ENCODE data around the gene SYNE1.

The SYNE1 gene

DNA sequence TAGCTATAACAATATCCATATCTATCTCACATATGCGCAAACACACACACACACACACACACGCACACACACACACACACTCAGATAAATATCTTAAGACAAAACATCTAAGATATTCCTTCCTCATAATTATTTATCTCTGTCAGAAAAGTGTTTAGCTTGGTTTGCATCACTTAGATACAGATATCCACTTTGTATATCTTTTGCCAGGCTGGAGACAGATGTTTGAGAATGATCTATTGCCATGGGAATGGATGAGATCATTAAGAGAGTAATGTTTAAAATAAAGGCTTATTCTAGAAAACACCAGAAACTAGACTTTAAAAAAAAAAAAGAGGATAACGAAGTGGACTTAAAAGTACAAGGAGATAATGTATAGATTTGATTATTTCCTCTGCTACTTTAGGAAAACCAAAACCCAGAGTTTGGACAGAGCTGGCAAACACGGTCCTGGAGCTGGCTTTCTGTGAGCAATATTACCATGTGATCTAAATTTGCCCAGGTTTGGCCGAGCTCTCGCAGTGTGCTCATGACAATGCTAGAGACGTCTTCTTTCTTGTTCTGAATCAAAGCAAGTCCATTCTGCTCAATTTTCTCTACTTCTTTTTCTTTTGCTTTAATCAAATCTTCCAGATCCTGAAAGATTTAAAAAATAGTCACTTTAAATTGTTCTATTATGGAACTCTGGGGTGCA, 411.8 kb downstream of the SYNE1 start:
- FAIRE-seq = peak; percentile 33

DNA sequence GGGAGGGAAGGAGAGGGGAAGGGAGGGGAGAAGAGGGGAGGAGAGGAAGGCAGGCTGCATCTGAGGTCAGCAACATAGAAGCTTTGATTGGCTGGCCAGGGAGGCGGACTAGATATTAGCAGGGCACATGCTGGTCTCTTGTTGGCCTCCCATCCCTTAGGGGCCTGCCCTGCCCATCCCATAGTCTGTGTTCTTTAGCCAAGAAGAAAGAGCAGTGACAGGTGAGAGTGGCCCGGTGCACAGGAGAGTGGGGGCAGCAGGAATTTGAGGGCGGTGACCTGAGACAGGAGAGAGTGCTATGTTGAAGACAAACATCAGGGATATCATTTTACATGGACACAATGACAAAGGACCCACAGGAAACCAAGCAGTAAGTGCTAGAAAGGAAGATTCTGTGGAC, 413.5 kb downstream of the SYNE1 start:
- FAIRE-seq = no peak

DNA sequence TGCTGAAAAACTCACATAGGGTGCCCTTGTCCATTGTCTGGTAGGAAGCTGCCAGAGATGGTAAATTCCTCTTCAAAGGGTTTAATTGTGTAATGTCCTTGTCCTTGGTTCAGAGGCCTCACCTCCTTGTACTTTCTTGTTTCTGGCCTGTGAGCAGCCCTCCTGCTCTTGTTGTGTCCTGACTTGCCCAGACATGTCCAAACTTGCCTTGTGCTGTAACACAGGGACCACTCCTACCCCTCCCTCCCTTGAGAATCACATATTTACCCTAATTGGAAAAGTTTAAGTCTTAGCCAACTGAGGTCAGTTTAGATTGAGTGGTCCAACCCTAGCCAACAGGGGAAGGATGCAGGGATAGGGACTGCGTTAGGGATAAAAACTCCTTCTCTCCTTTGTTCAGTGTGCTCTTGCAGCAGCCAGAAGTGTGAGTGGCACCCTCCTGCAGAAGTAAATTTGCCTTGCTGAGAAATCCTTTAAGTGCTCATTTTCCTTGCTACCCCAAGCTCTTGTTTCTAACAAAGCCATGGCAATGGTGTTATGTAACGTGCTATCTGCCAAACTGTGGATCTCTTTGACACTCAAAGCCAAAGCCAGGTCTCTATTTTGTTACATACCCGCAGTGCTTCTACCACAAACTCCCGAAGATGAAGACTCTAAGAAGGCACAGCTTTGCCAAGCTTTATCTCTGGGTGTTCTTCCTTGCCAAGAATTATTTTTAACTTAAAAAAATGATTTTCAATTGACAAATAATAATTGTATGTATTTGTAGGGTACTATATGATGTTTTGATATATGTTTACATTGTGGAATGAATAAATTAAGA, 415.1 kb downstream of the SYNE1 start:
- no peak for FAIRE-seq

DNA sequence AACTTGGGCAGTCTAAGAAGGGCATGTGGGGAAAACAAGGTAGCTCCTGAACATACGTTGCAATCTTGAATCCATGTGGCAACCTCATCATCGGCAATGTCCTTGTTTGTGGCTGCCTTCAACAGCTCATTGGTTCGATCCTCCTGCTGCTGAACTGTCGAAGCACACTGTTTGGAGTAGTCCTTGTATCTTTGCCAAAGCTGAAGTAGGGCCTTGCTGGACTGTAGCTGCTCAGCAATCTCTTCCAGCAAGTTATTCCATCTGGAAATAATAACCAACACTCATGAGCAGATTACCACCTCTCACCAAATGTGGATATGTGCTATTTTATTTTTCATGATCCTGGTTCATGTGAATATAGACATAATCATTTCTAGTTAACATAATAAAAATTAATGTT, 416.4 kb downstream of the SYNE1 start:
- no peak for FAIRE-seq

DNA sequence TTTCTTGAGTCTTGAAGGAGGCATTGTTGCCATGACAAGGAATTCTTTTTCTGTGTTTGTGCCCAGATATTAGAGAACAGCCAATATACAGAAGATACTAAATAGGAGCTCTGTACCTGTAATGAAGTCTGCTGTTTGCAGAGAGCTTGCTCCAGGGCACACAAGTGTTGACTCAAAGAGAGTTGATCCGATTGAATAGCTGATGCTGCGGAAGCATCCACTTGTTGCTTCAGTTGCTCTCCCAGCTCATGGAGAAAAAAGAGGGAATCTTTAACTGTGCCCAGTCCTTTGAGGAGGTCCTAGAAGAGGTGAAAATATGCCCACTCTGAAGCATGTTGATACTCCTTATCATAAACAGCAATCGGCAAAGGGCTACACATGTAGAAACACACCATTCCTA, 418.3 kb downstream of the SYNE1 start:
- FAIRE-seq = no peak

DNA sequence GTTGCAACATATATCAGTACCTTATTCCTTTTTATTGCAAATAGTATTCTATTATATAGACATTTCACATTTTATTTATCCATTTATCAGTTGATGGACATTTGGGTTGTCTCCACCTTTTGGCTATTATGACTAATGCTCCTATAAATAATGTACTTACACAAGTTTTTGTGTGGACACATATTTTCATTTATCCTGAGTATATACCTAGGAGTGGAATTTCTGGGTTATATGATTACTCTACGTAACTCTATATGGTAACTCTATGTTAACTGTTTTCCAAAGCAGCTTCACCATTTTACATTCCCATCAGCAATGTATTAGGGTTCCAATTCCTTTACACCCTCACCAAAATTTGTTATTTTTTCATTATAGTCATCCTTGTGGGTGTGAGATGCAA, 424.7 kb downstream of the SYNE1 start:
- no peak for FAIRE-seq

DNA sequence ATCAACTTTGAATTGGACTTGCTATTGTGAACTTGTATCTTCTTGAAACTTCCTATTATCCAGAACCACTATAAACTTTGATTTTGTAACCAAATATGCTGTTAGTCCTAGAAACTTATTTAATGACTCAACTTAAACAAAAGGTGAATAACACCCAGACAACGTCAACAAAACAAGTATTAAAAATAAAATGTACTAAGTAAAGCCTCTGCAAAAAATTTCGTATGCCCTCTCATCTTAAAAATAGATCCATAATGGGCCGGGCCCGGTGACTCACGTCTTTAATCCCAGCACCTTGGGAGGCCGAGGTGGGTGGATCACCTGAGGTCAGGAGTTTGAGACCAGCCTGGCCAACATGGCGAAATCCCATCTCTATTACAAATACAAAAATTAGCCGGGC, 428.0 kb downstream of the SYNE1 start:
- FAIRE-seq = no peak

DNA sequence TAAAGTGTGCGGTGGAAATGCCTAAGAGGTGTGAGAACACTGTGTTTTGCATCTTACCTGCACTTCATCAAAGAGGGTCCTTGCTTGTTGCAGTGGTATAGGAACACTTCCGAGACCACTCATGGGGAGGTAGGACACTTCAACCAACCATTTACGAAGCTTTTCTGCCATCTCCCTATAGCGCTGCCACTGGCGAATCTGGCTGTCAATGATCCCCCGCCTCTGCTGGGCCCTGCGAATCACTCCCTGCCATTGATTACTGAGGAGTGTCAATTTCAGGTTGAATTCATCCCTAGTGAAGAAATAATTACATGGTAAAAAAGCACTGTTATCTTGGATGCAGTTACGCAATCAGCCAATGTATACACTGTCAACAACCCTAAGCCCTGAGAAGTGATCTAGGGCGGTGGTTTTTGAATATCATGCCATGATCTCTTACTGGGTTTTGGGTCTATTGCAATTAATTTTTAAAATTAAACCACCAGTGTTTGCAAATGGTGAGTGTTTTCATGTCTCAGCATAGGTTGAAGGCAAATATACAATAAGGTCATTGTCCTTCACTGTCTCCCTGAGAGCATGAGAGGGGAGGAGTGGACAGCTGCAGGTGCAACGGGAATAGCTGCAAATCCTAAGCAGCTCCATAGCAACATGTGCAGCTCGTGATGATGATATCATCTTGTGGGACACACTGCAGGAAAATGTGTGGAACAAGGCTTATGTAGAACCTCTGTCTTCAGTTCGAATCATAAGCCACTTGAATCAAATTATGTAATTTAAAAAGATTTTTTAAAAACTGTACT, 429.0 kb downstream of the SYNE1 start:
- FAIRE-seq = peak; percentile 96

DNA sequence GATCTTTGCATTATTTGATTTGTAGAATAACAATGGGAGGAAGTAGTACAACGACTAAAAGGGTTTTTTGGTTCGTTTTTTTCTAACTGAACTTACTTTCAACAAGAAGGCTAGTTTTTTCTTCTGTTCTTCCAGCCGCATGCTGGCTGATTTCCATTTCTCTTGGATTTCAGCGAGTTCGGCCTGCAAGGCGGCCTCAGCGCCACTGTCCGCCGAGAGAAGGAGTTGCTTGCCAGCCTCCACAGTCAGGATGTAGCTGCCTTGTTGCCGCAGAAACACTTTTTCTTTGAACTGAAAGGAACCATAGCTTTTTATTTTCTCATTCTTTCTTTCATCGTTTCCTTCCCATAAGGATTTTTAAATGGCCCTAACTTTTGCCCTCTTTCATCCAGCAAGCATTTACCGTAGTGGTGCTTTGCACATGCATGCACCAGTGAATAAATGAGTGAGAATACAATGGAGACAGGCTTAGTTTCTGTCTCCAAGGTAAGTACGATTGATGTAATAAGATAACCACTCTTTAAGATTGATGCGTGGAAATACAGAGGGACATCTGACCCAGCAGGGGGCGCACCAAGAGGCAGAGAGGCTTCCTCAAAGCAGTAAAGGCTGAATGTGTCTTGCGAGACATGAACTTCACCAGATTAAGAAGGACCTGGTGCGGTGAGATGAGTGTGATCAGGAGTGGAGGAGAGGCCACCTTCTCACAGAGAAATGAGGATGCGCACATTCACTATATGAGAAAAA, 430.9 kb downstream of the SYNE1 start:
- no peak for FAIRE-seq

DNA sequence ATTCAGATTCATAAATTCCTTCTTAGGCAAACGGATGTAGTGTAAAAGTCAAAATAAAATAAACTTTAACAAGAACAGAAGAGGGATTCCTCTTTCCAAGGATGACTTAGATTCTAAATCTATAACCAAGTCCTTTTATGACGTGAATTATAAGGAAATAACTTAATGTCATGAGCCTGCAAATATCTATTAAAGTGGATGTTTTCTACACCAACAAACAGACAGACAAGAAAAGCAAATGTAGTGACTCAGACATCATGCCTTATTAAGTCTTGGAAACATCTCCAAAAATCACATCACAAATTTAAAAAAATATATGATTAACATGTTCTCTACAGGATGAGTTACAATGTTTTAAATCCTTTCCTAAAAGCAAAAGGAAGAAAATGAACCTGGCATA, 432.6 kb downstream of the SYNE1 start:
- FAIRE-seq = peak; percentile 96

DNA sequence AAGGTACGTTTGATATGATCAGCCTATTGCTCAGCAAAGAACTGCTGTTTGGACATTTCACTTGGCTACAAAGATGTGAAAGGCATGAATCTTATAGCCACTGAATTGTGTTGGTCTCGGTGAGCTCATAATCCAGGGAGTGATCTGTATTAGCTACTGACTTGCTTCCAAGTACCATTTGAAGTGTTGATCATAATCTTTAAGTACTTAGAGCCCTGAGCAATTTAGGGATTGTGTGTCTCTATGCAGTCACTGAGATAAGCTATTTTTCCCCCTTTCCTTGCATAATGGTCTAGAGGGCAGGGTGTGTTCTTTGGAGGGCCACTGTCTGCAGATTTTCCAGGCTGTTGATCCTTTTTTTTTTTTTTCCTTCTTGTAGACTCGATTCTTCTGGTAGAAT, 436.0 kb downstream of the SYNE1 start:
- peak; percentile 55 for FAIRE-seq

DNA sequence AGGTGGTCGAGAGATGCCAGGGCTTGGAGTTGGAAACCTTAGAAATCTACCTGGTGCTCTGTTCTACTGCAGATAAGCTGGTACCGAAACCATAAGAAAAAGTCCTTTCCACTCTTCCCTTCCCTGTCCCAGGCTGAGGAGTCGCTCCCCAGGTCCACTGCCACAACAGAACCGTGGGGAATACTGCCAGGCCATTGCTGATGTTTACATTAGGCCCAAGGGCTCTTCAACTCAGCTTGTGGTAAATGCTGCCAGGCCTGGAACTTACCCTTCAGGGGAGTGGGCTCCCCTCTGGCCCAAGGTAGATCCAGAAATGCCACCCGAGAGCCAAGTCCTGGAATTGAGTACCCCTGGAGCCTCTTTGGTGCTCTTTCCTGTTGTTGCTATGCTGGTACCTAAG, 441.3 kb downstream of the SYNE1 start:
- no peak for FAIRE-seq

DNA sequence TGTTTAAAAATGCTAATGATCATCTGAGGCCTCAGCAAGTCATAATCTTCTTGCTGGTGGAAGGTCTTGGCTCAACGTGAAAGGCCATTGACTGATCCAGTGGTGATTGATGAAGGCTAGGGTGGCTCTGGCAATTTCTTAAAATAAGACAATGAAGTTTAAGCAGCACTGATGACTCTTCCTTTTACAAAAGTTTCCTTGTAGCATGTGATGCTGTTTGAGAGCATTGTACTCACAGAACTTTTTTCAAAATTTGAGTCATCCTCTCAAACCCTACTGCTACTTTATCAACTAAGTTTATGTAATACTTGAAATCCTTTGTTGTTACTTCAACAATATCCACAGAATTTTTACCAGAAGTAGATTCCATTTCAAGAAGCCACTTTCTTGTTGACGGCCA, 447.4 kb downstream of the SYNE1 start:
- FAIRE-seq = no peak

DNA sequence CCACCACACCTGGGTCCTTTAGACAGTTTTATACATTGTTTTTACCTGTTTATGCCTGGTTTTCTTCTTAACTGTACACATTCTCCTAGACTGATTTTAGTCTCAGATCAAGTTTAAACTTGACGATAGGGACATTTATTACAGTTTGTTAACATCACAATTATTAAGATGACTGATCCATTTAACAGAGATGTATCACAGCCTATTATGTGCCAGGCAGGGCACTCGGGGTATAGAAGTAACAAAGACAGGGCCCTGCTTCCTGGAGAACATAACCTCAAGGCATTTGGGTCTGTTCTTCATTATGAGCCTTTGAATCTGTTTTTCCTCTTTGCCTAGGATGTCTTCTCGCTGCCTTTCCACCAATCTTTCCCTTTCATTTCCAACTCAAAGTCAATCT, 449.2 kb downstream of the SYNE1 start:
- FAIRE-seq = no peak

DNA sequence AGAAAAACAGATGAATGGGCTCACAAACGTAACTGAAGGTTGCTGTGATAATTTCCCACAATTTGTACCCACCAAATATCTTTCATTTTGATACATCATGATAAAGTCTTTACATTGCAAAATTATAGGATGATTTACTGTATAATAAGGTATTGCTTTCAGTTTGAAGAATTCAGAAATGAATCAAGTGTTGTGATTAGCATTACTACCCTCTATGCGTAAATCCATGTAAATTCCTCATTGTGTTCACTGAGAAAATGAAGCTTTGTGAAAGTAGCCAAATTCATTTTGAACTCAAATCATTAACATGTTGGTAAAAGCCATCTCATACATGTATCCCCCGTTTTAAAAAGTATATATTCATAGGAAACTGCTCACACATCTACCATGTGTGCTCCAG, 450.3 kb downstream of the SYNE1 start:
- no peak for FAIRE-seq

DNA sequence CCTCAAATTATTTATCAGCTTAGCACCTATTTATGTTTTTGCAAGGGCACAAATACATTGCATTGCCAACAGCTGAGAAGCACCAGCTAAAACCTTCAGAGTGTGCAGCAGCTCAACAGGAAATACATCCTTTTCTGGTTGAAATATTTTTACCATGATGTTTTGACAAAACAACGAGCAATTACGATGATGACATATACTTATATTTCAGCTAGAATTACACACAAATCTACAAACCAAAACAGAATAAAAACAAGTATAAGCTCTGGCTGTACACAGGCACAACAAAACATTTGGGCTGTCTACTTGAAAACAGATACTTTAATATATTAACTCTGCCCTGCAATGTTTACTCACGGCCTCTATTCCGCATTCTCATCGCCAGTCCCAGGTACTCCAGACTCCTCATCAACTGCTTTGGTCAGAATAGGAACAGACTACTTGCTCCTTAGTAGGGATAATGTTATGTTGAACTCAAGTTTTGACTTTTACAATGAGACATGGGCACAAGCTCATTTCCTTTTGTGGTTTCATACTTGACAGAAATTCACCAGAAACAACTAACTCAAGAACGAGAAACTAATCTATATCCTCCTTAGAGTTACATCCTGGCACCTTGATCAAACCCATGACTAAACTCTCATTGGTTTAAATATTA, 452.1 kb downstream of the SYNE1 start:
- peak; percentile 60 for FAIRE-seq

DNA sequence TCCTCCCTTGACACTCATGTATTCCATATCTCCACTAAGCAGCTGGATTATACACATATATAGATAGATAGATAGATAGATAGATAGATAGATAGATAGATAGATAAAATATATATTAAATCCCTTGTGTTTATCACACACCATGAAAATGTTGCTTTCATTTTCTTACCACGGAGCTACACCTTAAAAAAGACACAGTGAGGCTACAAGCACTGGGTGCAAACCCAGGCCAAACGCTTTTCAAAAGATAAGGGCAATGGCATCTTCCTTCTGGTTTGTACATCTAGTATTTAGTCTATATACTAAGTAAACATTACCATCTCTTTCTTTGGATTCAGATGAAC, 452.6 kb downstream of the SYNE1 start:
- FAIRE-seq = no peak

DNA sequence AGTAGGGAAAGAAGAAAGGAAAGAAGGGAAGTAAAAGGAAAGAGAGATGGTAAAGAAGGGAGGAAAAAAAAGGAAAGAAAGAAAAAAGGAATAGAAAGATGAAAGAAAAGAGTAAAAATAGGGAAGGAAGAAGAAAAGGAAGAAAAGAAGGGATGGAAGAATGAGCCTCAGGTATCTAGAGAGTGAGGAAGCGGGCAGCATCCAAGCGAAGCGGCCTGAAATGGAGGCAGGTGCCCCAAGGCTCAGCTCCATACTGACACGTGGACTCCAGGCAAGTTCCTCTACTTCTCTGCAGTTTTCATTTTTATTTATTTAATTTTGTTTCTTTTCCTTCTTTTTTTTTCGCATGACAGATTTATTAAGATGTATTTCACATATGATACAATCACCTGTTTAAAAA, 456.6 kb downstream of the SYNE1 start:
- no peak for FAIRE-seq

DNA sequence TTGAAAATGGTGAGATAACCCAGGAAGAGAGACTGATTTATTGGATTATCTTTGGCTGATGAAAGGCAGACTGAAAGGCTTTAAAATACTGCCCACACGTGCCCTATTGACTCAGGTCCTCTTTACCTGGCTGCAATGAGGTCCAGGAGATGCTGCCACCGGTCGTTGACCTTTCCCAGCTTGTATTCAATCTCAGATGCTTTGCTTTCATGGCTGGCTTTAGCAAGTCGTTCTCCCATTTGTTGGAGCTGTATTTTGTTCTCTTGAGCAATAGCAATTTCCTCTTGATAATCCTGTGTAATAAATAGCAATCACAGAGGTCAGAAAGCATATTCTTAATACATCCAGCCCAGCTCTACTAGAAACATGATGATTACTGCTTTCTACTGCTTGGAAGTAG, 460.9 kb downstream of the SYNE1 start:
- no peak for FAIRE-seq

DNA sequence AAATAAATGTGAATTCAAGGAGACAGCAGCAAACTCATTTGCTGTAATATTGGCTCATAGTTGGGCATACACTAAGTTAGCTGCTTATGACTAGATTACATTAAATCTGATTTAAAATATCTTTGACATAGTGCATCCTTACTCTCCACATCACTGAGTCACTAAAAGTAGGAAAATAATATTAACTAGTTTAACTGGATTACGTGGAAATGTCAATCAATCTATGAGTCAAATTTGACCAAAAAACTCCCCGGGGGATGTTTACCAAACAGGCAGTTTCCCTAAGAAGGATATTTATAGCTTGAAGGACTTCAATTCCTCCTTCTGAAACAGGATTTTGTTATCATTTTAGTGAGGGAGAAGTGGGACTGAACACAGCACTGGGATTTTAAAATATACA, 463.2 kb downstream of the SYNE1 start:
- no peak for FAIRE-seq

DNA sequence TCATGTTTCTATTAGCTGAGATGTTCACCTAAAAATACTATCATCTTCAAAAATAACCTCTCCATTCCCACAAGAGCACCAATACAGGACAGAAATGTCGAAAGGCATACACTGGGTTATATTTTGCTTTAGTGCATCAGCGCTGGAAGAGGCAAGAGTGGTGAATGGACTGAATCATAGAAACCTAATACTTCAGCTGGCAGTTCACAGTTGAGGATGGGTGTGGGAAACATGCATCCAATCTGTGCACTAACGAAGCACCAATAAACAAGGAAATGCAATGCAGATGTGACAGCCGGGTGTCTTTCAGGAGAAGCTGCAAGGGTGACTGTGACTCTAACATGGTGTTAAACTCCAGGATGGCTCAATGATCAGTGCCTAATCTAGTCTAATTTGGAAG, 463.8 kb downstream of the SYNE1 start:
- FAIRE-seq = peak; percentile 75
